WERI-Rb-1 (cell line): ENCODE results near the gene CPNE5.

ENCODE experiments used
- DNase-seq: peaks from one replicate; pipeline ENCODE4 v3.0.0-alpha.2; 2020
- H3K27ac ChIP-seq: fragments of 250-450 bp; sonication (Bioruptor Pico); 2 replicates; pipeline ENCODE4 v1.5.1; 2020; ENCODE audit warnings: mild to moderate bottlenecking, moderate library complexity
- H3K27me3 ChIP-seq: fragments of 250-450 bp; sonication (Bioruptor Pico); 2 replicates; pipeline ENCODE4 v1.5.1; 2021; ENCODE audit warnings: mild to moderate bottlenecking, low read depth, moderate library complexity; ENCODE audit not compliant: insufficient read depth, severe bottlenecking
- H3K36me3 ChIP-seq: fragments of 250-450 bp; sonication (Bioruptor Pico); 2 replicates; pipeline ENCODE4 v1.5.1; 2020; ENCODE audit warnings: mild to moderate bottlenecking, moderate library complexity
- H3K4me3 ChIP-seq: 2 replicates; pipeline ENCODE4 v1.5.1; 2011; ENCODE audit warnings: low read depth, mild to moderate bottlenecking, control low read depth, low read length
- H3K9me3 ChIP-seq: fragments of 250-450 bp; sonication (Bioruptor Pico); 2 replicates; pipeline ENCODE4 v1.5.1; 2021; ENCODE audit warnings: mild to moderate bottlenecking, moderate library complexity; ENCODE audit not compliant: severe bottlenecking
- TF ChIP-seq, protein P1 (sequence below): IDR thresholded peaks from 2 replicates; pipeline ENCODE4 v1.5.1; 2011; ENCODE audit warnings: low read depth, mild to moderate bottlenecking, control low read depth, inconsistent platforms, low read length

CPNE5 gene

DNA sequence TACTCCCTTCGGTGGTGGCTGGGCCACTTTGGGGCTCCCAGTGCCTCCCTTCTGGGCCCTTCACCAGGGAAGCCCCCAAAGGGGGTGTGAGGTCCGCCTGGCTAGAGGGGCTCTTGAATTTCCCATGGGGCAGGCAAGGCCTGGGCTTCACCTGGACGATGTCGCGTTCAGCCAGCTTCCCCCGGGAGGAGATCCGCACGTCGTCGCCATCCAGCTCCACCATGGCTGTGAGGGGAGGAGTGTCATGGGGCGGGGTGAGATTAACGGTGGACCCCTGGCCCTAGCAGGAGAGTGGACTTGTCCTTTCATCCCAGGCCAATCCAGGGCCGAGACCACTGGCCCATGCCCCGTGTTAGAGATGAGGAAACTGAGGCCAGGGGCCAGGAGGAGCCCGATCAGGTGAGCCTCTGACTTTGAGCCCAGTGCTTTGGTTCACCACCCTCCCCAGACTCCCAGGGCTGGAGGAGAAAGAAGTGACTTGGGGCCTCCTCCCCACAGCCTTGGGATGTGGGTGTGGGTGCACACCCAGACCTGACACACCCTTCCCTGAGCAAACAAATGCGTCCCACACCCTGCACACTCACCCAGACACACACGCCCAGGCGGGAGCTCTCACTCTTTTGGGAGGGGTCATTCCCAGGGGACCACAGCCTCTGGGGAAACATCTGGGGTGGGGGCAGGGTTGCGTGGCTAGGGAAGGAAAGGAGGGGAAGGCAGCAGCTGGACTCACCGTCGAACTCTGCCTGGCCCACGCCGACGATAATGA is 95.5 kb downstream of the CPNE5 start:
- TF ChIP-seq, protein P1, sequence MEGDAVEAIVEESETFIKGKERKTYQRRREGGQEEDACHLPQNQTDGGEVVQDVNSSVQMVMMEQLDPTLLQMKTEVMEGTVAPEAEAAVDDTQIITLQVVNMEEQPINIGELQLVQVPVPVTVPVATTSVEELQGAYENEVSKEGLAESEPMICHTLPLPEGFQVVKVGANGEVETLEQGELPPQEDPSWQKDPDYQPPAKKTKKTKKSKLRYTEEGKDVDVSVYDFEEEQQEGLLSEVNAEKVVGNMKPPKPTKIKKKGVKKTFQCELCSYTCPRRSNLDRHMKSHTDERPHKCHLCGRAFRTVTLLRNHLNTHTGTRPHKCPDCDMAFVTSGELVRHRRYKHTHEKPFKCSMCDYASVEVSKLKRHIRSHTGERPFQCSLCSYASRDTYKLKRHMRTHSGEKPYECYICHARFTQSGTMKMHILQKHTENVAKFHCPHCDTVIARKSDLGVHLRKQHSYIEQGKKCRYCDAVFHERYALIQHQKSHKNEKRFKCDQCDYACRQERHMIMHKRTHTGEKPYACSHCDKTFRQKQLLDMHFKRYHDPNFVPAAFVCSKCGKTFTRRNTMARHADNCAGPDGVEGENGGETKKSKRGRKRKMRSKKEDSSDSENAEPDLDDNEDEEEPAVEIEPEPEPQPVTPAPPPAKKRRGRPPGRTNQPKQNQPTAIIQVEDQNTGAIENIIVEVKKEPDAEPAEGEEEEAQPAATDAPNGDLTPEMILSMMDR: no peak

DNA sequence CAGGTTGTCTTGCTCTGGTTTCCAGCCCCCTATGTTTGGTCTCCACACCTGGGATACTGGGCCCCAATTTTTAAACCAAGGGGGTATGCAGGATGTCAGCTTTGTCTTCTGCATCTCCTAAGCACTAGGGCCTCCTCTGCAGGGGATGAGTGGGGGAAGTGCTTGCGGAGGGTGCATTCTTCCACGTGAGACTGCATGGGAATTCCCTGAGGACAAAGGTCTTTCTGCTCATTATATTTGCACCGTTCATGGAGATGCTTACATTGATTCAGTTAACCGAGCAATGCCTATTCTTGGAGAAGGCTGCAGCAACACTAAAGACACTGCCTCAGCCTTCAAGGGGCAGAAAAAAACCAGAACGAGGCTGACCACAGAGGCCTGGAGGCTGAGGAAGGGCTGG is 96.2 kb downstream of the CPNE5 start:
- H3K9me3 ChIP-seq: peaks cover 3% of the 10 kb centered on the region
- H3K4me3 ChIP-seq: no peak overlapping the region
- peak overlapping the region; percentile 7 for H3K27ac ChIP-seq
- TF ChIP-seq, protein P1: no peak
- DNase-seq: no peak
- no peaks in the 10 kb centered on the region for H3K27me3 ChIP-seq
- H3K36me3 ChIP-seq: no peaks in the 10 kb centered on the region

More for the DNA sequence above, 95.5 kb downstream of the CPNE5 start:
- H3K9me3 ChIP-seq: peaks cover 9% of the 10 kb centered on the region
- DNase-seq: no peak
- no peaks in the 10 kb centered on the region for H3K36me3 ChIP-seq
- no peak overlapping the region for H3K4me3 ChIP-seq
- H3K27ac ChIP-seq: no peak overlapping the region; the same call in 1 of the 2 replicates
- H3K27me3 ChIP-seq: no peaks in the 10 kb centered on the region

DNA sequence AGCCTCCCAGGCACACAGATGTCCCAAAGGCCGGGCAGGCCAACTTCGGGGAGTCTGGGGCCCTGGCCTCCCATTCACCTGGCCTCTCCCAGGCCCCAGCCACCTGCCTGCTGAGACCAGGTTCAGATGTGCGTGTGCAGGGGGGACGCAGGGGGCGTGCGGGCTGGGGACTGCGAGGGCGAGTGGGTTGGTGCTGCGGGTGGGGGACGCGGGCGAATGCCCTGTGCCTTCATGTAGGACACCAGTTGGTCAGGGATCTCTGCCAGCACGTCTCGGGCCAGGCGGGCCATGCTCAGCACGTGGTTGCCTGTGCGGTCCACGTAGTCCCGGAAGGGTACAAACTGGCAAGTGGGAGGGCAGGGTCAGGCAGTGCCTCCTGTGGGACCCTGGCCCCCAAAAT is 97.1 kb downstream of the CPNE5 start:
- no peak for DNase-seq
- Histone ChIP-seq H3K27me3 (no peaks in the 10 kb centered on the region), H3K4me3 (no peak overlapping the region), H3K36me3 (no peaks in the 10 kb centered on the region), H3K9me3 (no peaks in the 10 kb centered on the region), H3K27ac (peak overlapping the region; percentile 17; the same call in 1 of the 2 replicates)
- TF ChIP-seq, protein P1: no peak

DNA sequence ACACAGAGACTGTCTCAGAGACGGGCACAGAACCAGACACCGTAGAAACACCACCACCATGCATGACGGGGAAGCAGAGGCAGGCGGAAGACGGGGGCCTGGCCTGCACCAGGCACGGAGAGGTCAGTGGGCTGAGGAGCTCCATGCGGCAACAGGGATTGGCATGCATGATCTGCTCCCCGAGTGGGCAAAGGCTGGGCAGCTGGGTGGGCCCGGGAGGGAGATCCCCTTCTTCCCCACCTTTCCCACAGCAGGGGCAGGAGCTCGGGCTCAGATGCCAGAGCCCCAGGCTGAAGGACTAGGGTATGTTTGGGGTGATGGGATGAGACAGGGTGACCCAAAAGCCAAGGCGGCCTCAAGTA is 98.4 kb downstream of the CPNE5 start:
- H3K27ac ChIP-seq: no peak overlapping the region
- no peaks in the 10 kb centered on the region for H3K27me3 ChIP-seq
- no peaks in the 10 kb centered on the region for H3K9me3 ChIP-seq
- no peak for DNase-seq
- no peaks in the 10 kb centered on the region for H3K36me3 ChIP-seq
- TF ChIP-seq, protein P1: no peak
- no peak overlapping the region for H3K4me3 ChIP-seq

DNA sequence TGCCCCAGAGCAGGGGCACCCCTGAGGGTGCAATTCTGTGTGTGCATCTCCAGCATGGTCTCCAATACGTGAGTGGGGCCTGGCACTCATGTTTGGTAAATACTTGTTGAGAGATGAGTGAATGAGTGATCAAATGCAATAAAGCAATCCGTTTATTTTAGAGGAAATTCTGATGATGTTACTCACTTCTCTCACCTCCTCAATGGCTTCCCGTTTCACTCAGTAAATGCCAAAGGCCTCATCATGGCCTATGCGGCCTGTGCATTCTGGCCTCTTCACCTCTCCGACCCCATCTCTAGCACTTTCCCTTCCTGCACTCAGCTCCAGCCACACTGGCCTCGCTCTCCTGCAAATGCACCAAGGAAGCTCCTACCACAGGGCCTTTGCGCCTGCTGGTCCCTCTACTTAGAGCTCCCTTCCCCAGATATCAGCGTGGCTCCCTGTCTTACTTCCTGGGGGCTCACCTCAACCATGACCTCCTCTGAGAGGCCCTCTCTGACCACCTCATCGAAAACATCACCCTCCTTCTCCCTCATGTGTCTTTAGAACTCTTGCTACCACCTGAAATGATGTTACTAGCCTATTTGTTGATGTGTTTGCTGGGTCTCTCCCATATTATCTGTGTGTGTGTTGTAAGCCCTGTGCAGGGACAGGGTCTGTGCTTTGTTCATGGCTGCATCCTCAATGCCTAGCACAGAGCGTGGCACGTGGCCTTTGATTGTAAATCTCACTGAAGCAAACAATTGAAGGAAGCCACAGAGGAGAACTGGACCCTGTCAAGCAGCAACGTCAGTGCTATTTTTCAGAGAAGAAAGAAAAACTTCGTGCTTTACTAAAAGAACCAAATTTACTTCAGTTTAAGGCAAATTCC is 99.1 kb downstream of the CPNE5 start:
- TF ChIP-seq, protein P1: no peak
- Histone ChIP-seq H3K9me3 (no peaks in the 10 kb centered on the region), H3K36me3 (no peaks in the 10 kb centered on the region), H3K4me3 (no peak overlapping the region), H3K27ac (no peak overlapping the region), H3K27me3 (no peaks in the 10 kb centered on the region)
- no peak for DNase-seq
